HG02642 (cell line): Measurements from ENCODE around the gene TUBB4A.

ENCODE experiments used
- ATAC-seq: cut with Tn5 transposase; IDR thresholded peaks from one replicate; pipeline ENCODE4 v1.9.1; 2021; ENCODE audit warnings: mild to moderate bottlenecking; ENCODE audit not compliant: unreplicated experiment, poor library complexity

TUBB4A gene

DNA sequence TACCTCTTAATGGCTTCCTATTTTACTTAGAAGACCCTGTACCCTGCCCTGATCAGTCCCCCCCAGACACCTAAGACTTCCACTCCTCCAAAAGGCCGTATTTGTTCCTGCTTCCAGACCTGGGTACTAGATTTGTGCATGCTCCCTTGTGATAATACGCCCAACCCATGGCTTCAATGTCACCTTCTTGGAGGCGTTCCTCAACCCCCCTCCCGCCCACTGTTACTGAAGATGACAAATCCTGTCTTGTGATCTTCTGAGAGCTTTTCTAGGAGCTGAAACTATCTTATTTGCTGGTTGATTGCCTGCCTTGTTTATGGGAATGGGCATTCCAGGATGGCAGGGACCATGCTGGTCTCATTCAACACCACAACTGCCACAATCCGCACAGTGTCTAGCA lies 51.9 kb downstream of the TUBB4A start:
- no peak for ATAC-seq

DNA sequence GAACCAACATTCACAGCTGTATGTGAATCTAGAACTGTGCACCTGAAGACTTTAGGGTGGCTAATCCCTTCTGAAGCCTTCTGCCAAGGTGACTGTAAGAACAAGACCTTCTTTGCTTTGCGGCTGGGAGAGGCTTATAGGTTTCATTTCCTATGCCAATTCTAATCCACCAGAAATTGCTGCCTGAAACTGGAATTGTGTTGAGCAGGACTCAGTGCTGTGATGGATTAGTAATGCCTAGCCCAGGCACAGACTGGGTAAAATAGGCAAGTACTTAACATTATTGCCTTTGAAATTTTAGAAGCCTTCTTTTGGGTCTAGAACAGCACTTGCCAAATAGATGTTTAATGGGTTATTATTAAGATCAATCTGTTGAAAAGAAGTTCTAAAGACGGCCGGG lies 54.1 kb downstream of the TUBB4A start:
- no peak for ATAC-seq

DNA sequence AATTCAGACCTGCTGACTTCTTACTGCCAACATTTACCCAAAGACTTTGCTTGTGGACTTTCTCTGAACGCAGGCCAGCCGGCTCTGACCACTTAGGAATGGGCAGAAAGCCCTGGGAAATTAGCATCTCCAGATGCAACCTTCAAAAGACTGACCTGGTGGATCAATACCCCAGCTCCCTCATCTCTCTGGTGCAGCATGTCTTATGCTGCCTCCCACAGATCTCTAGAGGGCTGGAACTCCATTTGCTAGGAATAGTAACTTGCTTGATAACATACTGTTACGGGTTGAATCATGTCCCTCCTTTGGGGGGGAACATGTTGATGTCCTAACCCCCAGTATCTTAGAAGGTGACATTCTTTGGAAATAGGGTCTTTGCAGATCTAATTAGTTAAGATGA lies 55.7 kb downstream of the TUBB4A start:
- ATAC-seq, result no peak
